Measurements from ENCODE around the gene F2RL1. TPM values are rescaled to one million over a fixed set of nuclear protein-coding genes. Genes with fewer than 3 reads are reported as not detected.

The F2RL1 gene
- total RNA-seq, 1 experiment from 2014 or later: 23.0 TPM

DNA sequence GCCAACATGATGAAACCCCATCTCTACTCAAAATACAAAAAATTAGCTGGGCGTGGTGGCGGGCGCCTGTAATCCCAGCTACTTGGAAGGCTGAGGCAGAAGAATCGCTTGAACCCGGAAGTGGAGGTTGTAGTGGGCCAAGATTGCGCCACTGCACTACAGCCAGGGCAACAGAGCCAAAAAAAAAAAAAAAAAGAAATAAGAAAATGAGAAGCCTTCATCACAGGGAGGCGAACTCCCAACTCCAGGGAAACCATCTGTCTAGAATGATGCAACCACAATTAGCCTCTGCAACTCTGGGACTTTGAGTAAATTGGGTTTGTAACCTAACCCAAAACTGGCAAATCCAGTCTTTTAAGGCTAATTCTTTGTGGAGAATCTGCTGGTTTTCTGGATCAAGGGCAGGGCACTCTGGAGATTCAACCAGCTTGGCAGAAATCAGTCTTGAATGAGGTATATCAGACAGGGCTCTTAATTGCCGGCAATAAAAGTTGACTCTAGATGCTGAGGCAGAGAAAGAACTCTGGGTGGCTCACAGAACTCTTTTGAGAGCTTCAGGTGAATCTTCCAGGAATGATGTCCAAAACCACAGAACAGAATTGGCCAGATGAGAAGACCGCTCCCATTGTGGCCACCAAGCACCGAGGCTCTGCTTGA, 40.9 kb downstream of the F2RL1 start:
- Histone ChIP-seq H2BK20ac (ENCODE audit: low read depth, low read length, poor library complexity, severe bottlenecking) (no peak overlapping the region), H3K14ac (ENCODE audit: insufficient read depth, low read length) (no peak overlapping the region), H3K79me2 (ENCODE audit: insufficient read depth, low read length) (no peaks in the 10 kb centered on the region), H3T11ph (ENCODE audit: low read length) (no peak overlapping the region), H2BK5ac (ENCODE audit: insufficient read length, low read length) (no peak overlapping the region), H3K4me2 (ENCODE audit: insufficient read depth, insufficient read length, low read length) (no peak overlapping the region), H3K27ac (ENCODE audit: insufficient read length, low read depth, low read length) (no peak overlapping the region), H3K79me1 (ENCODE audit: insufficient read depth, low read depth, low read length, poor library complexity, severe bottlenecking) (no peaks in the 10 kb centered on the region), H4K91ac (ENCODE audit: insufficient read length, low read depth, low read length) (no peak overlapping the region), H3K4ac (ENCODE audit: low read depth, low read length) (no peak overlapping the region), H2BK15ac (ENCODE audit: low read depth, low read length) (no peak overlapping the region), H3K56ac (ENCODE audit: insufficient read length, low read depth, low read length) (no peak overlapping the region), H4K5ac (ENCODE audit: insufficient read length, low read depth, low read length) (no peak overlapping the region), H2AK5ac (ENCODE audit: insufficient read length, low read length) (no peak overlapping the region), H3K4me1 (ENCODE audit: insufficient read depth, low read length) (no peaks in the 10 kb centered on the region), H3K23ac (ENCODE audit: insufficient read length, low read depth, low read length) (no peak overlapping the region), H4K8ac (replicated peaks; ENCODE audit: insufficient read length, low read depth, low read length) (no peak overlapping the region), H2BK120ac (ENCODE audit: low read depth, low read length, poor library complexity, severe bottlenecking) (no peak overlapping the region), H3K9me3 (ENCODE audit: control insufficient read depth, low read depth, low read length) (peaks cover 6% of the 10 kb centered on the region), H4K20me1 (ENCODE audit: control insufficient read depth, insufficient read depth, insufficient read length) (no peaks in the 10 kb centered on the region), H3K9ac (ENCODE audit: extremely low read depth, insufficient read length, low read length) (no peak overlapping the region), H2BK12ac (ENCODE audit: insufficient read length, low read depth, low read length) (no peak overlapping the region), H2AFZ (ENCODE audit: low read length) (no peak overlapping the region), H3K23me2 (ENCODE audit: insufficient read length, low read depth, low read length, poor library complexity, severe bottlenecking) (no peaks in the 10 kb centered on the region), H3K27me3 (ENCODE audit: insufficient read depth, low read length) (no peaks in the 10 kb centered on the region), H3K18ac (ENCODE audit: insufficient read length, low read depth, low read length) (no peak overlapping the region)
- no peak for DNase-seq
- H3K27ac Mint-ChIP-seq: no peak overlapping the region
- H3K9me3 Mint-ChIP-seq: peaks cover 12 to 18% of the 10 kb centered on the region in 2 experiments
- peaks cover 11 to 15% of the 10 kb centered on the region in 2 experiments for H3K4me1 Mint-ChIP-seq
- TF ChIP-seq, protein P1, sequence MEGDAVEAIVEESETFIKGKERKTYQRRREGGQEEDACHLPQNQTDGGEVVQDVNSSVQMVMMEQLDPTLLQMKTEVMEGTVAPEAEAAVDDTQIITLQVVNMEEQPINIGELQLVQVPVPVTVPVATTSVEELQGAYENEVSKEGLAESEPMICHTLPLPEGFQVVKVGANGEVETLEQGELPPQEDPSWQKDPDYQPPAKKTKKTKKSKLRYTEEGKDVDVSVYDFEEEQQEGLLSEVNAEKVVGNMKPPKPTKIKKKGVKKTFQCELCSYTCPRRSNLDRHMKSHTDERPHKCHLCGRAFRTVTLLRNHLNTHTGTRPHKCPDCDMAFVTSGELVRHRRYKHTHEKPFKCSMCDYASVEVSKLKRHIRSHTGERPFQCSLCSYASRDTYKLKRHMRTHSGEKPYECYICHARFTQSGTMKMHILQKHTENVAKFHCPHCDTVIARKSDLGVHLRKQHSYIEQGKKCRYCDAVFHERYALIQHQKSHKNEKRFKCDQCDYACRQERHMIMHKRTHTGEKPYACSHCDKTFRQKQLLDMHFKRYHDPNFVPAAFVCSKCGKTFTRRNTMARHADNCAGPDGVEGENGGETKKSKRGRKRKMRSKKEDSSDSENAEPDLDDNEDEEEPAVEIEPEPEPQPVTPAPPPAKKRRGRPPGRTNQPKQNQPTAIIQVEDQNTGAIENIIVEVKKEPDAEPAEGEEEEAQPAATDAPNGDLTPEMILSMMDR (conservative IDR thresholded peaks at IDR 0.05): no peak
- no CpG with 5 or more reads among the region's 10 CpGs for WGBS (ENCODE audit: extremely low coverage, insufficient read length, low lambda C conversion rate)
- no peak overlapping the region for H3K4me3 Mint-ChIP-seq
- H3K27me3 Mint-ChIP-seq (ENCODE audit: low read depth): no peaks in the 10 kb centered on the region
- H3K36me3 Mint-ChIP-seq (ENCODE audit: insufficient read depth in 1 of 3, low read depth in 3 of 3): peaks cover 11 to 14% (median 12%) of the 10 kb centered on the region in 3 experiments
